ENCODE measurements around the gene ADIPOR2.

DNA sequence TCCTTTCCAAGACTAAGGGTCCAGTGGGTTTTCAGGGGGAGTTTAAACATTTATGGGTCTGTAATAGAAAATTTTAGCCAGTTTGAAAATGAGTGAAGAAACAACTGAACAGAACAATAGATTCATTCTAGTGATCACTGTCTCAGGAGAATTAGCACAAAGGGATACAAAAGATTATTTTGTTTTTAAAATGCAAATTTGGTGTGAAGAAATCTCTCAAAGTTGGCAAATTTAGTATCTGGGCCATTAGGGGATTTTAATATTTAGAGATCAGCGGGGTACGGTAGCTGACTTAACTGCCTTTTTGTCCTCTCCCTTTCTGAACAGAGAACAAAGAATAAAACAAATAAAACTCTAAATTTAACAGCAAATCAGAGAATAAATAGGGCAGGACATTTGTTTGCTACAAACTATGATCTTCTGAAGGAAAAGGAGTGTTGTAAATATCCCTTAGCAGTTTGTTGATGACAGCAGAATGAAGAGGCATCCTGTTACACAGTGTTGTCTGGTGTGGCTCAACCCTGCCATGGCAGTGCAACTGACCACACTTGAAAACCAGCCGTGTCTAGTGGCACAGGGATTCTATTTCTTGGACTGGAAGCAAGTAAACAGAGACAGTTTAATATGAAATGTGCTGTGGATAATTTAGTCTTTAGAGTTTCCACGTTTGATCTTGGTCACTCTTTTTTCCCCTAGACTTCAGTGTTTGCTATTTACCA, 83.2 kb downstream of the ADIPOR2 start:
- TF ChIP-seq ZNF274 (IDR thresholded peaks at IDR 0.05; ENCODE audit: low read depth, low read length) (no peak), SUZ12 (IDR thresholded peaks at IDR 0.05; ENCODE audit: extremely low read depth, insufficient read depth, insufficient read length) (no peak)
